ENCODE measurements around the gene ASPSCR1.

Gene ASPSCR1

DNA sequence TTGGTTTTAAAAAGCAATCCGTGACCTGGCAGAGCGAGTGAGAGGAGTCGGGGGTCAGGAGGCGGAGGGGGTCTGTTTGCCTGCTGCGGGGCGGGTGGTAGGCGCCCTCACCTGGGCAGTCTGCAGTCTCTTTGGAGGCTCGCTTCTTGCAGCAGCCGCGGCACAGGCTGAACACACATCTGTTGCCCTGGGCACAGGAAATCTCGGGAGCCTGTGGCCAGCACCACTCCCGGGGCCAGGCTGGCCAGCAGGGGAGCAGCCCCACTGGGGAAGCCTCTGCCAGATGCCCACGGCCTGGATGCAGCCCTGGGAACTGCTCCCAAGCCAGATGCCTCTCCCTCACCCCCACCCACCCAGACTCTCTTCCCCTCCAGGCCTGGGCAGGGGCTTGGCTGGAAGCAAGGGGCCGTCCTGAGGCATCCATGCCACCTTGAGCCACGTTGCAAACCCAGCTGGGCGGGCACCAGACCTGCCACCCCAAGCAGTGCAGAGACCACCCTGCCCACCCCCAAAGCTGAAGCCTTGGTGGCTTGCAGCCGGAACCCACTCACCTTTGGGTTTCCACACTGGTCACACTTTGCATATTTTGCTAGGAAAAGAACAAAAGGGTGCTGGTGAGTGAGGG is 80.9 kb downstream of the ASPSCR1 start:
- DNase-seq (ENCODE audit: insufficient read length, low spot score) (no peak), FAIRE-seq (no peak)

DNA sequence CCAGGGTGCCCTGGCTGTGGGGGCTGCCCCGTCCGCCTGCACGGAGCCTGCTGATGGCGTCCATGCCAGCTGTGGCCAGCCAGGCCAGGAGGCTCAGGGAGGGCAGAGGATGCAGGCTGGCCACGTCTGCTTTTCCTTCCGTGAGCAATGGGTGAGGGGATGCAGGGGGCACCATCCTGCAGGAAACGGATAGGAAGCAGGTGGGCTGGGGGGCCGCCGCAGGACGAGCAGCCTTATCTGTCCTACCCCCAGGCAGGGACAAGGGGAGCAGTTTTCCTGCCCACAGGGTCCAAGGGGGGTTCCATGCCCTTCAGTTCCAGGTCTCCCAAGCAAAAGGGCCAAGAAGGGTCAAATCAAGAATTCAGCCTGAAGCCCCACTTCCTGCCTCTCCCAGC is 81.4 kb downstream of the ASPSCR1 start:
- no peak for DNase-seq (ENCODE audit: insufficient read length, low spot score)
- TF ChIP-seq, protein P1, sequence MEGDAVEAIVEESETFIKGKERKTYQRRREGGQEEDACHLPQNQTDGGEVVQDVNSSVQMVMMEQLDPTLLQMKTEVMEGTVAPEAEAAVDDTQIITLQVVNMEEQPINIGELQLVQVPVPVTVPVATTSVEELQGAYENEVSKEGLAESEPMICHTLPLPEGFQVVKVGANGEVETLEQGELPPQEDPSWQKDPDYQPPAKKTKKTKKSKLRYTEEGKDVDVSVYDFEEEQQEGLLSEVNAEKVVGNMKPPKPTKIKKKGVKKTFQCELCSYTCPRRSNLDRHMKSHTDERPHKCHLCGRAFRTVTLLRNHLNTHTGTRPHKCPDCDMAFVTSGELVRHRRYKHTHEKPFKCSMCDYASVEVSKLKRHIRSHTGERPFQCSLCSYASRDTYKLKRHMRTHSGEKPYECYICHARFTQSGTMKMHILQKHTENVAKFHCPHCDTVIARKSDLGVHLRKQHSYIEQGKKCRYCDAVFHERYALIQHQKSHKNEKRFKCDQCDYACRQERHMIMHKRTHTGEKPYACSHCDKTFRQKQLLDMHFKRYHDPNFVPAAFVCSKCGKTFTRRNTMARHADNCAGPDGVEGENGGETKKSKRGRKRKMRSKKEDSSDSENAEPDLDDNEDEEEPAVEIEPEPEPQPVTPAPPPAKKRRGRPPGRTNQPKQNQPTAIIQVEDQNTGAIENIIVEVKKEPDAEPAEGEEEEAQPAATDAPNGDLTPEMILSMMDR (IDR thresholded peaks at IDR 0.05; ENCODE audit: insufficient read depth, missing control alignments) = no peak
- no peak for FAIRE-seq

More for the DNA sequence above, 80.9 kb downstream of the ASPSCR1 start:
- TF ChIP-seq, protein P1 (IDR thresholded peaks at IDR 0.05; ENCODE audit: insufficient read depth, missing control alignments) = no peak

DNA sequence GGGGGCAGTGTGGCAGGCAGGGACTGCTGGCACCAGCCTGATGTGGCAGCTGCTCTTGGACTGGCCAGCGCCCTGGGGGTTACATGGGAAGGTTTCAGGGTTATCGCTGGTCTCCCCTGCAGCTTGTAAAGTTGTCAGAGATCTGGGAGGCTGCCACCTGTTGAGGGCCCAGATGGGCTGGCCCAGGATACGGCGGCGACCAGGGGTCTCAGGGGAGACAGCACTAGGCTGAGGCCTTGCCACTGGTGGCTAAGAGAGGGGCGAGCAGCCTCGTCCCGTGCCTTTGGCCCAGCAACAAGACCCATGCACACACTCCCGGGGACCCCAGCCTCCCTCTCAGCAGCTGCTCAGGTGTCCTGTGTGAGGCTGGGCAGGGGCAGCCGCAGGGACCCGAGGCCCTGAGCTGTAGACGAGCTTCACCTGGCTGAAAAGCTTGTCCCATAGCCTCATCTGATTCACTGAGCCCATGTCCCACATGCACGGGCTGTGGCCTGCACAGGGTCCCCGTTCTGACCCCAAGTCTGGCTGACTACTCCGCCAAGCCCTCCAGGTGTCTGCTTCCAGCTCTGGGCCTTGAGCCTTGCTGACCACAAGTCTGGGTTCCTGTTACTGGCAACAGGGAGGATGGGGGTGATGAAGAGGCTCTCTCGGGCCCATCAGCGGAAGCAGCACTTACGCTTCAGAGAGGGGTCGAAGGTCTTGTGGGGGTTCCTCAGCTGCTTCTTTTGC is 82.0 kb downstream of the ASPSCR1 start:
- no peak for DNase-seq (ENCODE audit: insufficient read length, low spot score)
- TF ChIP-seq, protein P1 (IDR thresholded peaks at IDR 0.05; ENCODE audit: insufficient read depth, missing control alignments) = no peak
- FAIRE-seq = no peak

DNA sequence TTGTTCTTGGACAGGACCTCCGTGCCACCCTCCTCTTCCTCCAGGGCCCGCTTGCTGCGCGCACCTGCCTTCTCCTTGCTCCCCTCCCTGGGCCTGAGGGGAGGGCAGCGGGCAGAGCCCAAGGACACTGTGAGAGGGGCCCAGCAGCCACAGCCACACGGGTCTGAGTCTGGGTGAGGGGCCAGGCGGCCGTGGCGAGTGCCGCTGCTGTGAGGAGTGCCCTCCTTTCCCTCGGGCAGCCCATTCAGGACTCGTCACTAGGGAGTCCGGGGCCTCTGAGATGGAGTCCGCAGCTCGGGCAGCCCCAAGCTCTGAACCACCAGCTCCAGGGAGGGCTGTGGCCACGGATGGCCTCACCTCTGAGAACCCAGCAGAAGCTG is 82.6 kb downstream of the ASPSCR1 start:
- FAIRE-seq (no peak), DNase-seq (ENCODE audit: insufficient read length, low spot score) (no peak)
- TF ChIP-seq, protein P1 (IDR thresholded peaks at IDR 0.05; ENCODE audit: insufficient read depth, missing control alignments) = no peak

DNA sequence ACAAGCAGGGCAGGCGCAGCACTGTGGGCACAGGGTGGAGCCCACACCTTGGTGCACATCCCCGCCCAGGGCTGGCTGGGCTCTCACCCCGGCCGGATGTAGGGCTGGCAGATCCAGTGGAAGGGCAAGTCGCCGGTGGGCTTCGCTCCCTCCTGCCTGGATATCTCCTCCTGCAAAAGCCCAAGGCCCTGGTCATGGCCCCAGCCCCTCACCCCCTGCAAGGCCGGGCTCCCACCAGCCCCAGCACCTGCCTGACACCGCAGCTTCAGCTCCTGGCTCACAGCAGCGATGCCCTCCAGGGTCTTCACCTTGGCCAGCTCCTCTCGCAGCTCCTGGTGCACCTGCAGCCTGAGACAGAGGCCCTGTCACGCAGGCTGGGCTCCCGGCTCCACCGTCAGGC is 83.2 kb downstream of the ASPSCR1 start:
- FAIRE-seq (no peak), DNase-seq (ENCODE audit: insufficient read length, low spot score) (no peak)
- TF ChIP-seq, protein P1 (IDR thresholded peaks at IDR 0.05; ENCODE audit: insufficient read depth, missing control alignments) = no peak

DNA sequence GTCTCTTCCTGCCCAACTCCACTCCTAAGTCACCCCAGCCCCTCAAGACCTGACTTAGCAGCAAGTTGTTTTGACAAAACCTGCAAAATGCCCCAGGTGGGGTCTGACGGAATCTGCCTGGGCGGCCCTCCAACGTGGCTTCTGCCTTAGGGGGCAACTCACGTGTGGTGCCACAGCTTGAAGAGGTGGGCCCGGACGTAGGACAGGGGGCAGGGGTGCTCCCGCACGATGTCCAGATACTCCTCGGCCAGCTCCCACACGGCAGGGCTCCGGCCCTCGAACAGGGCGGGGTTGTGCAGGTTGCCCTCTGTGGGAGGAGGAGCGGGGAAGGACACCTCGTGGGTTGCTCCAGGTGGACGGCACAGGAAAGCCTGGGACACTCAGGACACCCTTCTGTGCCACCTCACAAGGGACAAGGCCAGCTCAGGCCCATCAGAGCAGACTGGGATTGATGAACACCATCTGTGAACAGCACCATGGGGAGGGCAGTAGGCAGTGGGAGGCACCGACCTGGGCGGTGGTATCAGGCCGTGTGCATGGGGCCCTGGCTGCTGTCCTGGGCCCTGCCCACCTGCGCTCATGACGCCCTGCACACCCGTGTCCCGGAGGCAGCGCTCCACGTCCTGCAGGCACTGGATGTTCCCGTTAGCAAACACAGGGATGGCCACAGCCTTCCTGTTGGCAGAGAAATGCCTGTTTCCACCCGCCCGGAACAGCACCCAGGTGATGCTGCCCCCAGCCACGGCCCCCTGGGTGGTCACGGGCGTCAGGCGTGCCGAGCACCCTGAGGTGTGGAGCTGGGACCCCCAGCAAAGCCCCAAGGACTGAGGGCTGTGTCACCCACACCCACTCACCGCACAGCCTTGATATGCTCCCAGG is 83.9 kb downstream of the ASPSCR1 start:
- no peak for FAIRE-seq

More for the DNA sequence above, 83.9 kb downstream of the ASPSCR1 start:
- TF ChIP-seq, protein P1 (IDR thresholded peaks at IDR 0.05; ENCODE audit: insufficient read depth, missing control alignments) = no peak
- no peak for DNase-seq (ENCODE audit: insufficient read length, low spot score)
